Retinal pigment epithelial cell (primary cell): Measurements from ENCODE around the gene PTPN3.
"Not testable (repeated sequence)": the region's sequence is repeated elsewhere in the genome, so short reads cannot be mapped to it uniquely, and the experiment has no call there.

ENCODE experiments used
- DNase-seq: peaks from one replicate; pipeline ENCODE4 v3.0.0-alpha.2; 2010; ENCODE audit warnings: low read depth
- H3K4me3 ChIP-seq: 2 replicates; pipeline ENCODE4 v1.5.1; 2011; ENCODE audit warnings: mild to moderate bottlenecking, low read length, control low read depth, moderate library complexity
- CTCF ChIP-seq: conservative IDR thresholded peaks from 2 replicates; pipeline ENCODE4 v1.5.1; 2011; ENCODE audit warnings: low read depth, low read length, control low read depth, inconsistent platforms

Gene PTPN3

GRCh38 chr9:109369285-109369684, 128.8 kb downstream of the PTPN3 start:
- DNase-seq = no peak
- no peak for TF ChIP-seq CTCF
- H3K4me3 ChIP-seq = no peak overlapping the region

- no peak overlapping the region for H3K4me3 ChIP-seq
- TF ChIP-seq CTCF = no peak
- DNase-seq = no peak
These were observed 137.3 kb downstream of the PTPN3 start for GRCh38 chr9:109360771-109361170.

GRCh38 chr9:109358968-109359603, 139.0 kb downstream of the PTPN3 start:
- DNase-seq = not testable (repeated sequence)

GRCh38 chr9:109355564-109356297, 142.4 kb downstream of the PTPN3 start:
- no peak for DNase-seq
- TF ChIP-seq CTCF = no peak
- H3K4me3 ChIP-seq = no peak overlapping the region

More at GRCh38 chr9:109358968-109359603, 139.0 kb downstream of the PTPN3 start:
- not testable (repeated sequence) for H3K4me3 ChIP-seq

DNA sequence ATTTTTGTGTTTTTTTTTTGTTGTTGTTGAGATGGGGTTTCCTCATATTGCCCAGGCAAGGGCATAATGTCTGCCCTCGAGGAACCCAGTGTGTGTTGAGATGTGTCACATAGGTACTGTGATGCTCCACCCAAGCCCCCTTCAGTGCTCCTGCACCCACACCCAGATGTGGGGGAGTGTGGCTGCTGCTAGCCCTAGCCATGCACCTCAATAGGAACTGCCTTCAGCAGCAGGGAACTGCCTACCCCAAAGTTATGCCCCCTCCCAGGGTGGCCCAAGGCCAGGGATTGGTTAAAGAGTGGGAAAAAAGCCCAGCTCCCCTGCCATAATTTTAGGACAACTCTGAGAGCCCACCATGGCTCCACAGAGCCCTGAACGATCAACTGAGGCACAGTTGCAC, 143.9 kb downstream of the PTPN3 start:
- TF ChIP-seq CTCF = no peak
- DNase-seq = no peak

GRCh38 chr9:109351032-109351431, 147.1 kb downstream of the PTPN3 start:
- TF ChIP-seq CTCF = no peak
- DNase-seq = no peak
- H3K4me3 ChIP-seq = no peak overlapping the region

More for the DNA sequence above, 143.9 kb downstream of the PTPN3 start:
- no peak overlapping the region for H3K4me3 ChIP-seq

GRCh38 chr9:109349421-109349846, 148.7 kb downstream of the PTPN3 start:
- no peak overlapping the region for H3K4me3 ChIP-seq
- peak; percentile 54 for DNase-seq
- TF ChIP-seq CTCF = no peak
